LNCaP clone FGC (cell line): ENCODE measurements around the gene HBP1.
"Not testable (repeated sequence)": the region's sequence is repeated elsewhere in the genome, so short reads cannot be mapped to it uniquely, and the experiment has no call there.

Source experiments
- DNase-seq: peaks from one replicate; pipeline ENCODE4 v3.0.0-alpha.2; 2011; ENCODE audit warnings: low read depth
- H3K4me3 ChIP-seq: 2 replicates; pipeline ENCODE4 v1.5.1; 2011; ENCODE audit warnings: mild to moderate bottlenecking, low read depth, low read length, control low read depth
- CTCF ChIP-seq: IDR thresholded peaks from 2 replicates; pipeline ENCODE4 v1.5.1; 2012; ENCODE audit warnings: mild to moderate bottlenecking; ENCODE audit not compliant: control insufficient read depth, insufficient read depth; ENCODE audit errors: extremely low read depth

The HBP1 gene

GRCh38 chr7:107128748-107129147 is 40.1 kb upstream of the HBP1 start:
- DNase-seq: no peak
- TF ChIP-seq CTCF: no peak
- H3K4me3 ChIP-seq: no peak overlapping the region

- DNase-seq: no peak
- H3K4me3 ChIP-seq: no peak overlapping the region
- no peak for TF ChIP-seq CTCF
Measured at GRCh38 chr7:107130487-107131220, 38.1 kb upstream of the HBP1 start.

GRCh38 chr7:107133396-107133795 is 35.4 kb upstream of the HBP1 start:
- DNase-seq: no peak
- H3K4me3 ChIP-seq: no peak overlapping the region
- TF ChIP-seq CTCF: no peak

GRCh38 chr7:107138696-107139420 is 29.9 kb upstream of the HBP1 start:
- DNase-seq: no peak
- no peak for TF ChIP-seq CTCF
- H3K4me3 ChIP-seq: no peak overlapping the region

GRCh38 chr7:107143875-107144274 is 24.9 kb upstream of the HBP1 start:
- H3K4me3 ChIP-seq, DNase-seq: not testable (repeated sequence)

- no peak for DNase-seq
- H3K4me3 ChIP-seq: no peak overlapping the region
- TF ChIP-seq CTCF: no peak
Measured at GRCh38 chr7:107145067-107145838, 23.6 kb upstream of the HBP1 start.
